Pancreas (tissue), 10 donors: Measurements from ENCODE around the gene KMT2D. TPM values are rescaled to one million over a fixed set of nuclear protein-coding genes. Genes with fewer than 3 reads are reported as not detected.
A peak's percentile ranks its signal among the peaks of the same experiment; 100 is the strongest.

Source experiments
- ATAC-seq, 4 donors: fragments of 200-7000 bp; cut with Tn5 transposase; one replicate each; pipeline versions ENCODE4 v1.8.0 to v1.9.1; 2020; ENCODE audit warnings: mild to moderate bottlenecking in 4 of 4, moderate library complexity in 4 of 4
- DNase-seq, 6 donors: peaks; one replicate each; pipeline ENCODE4 v3.0.0-alpha.2; 2020
- FAIRE-seq: peaks from 2 replicates; lab custom pipeline; 2012; peaks lifted over from hg19 to GRCh38; lab: Jason Lieb, UNC
- H3K27ac ChIP-seq, 4 donors: fragments of 200-600 bp; sonication (generic); 1 replicate in 3 of 4; 2 replicates in 1 of 4; pipeline versions ENCODE4 v1.5.0 to v1.8.0; 2020
- H3K27me3 ChIP-seq, 4 donors: fragments of 200-600 bp; one replicate each; pipeline ENCODE4 v1.8.0; 2021
- H3K36me3 ChIP-seq, 3 donors: fragments of 200-600 bp; sonication (generic) in 1 of 3; one replicate each; pipeline versions ENCODE4 v1.5.0 to v1.8.0; 2020 to 2021
- H3K4me1 ChIP-seq, 3 donors: fragments of 200-600 bp; one replicate each; pipeline ENCODE4 v1.8.0; 2021
- H3K4me3 ChIP-seq, 4 donors: fragments of 200-600 bp; sonication (generic) in 2 of 4; one replicate each; pipeline versions ENCODE4 v1.5.0 to v1.8.0; 2020 to 2021
- H3K9me3 ChIP-seq, 4 donors: fragments of 200-600 bp; one replicate each; pipeline ENCODE4 v1.8.0; 2021
- CTCF ChIP-seq, 4 donors: fragments of 200-600 bp; sonication (generic) in 3 of 4; IDR thresholded peaks; one replicate each; pipeline versions ENCODE4 v1.5.0 to v1.8.0; 2021; ENCODE audit warnings: antibody characterized with exemption in 4 of 4
- WGBS, 2 donors: extraction: QIAGEN DNeasy Blood & Tissue Kit; methylation state at CpG; one replicate each; pipeline ENCODE4 v1.1.7; 2013; 5-methylcytosine and 5-hydroxymethylcytosine counted together
- intact Hi-C, 3 donors: fragments of 100-400 bp; cut with DNase I; formaldehyde crosslinking; loops; one replicate each; pipeline versions ENCODE4 v1.11.1 to v1.14.2; 2022
- polyA plus RNA-seq, 2 donors: library from polyadenylated mRNA; stranded (reverse); fragments of 200-250 nt; gene quantifications; one replicate each; pipeline ENCODE4 v1.2.3, GENCODE V29; 2013
- total RNA-seq, 6 donors: library from RNA; stranded (reverse); fragmentation: NEBNext Ultra II Directional in 4 of 6; extraction: Animal tissue kit (Norgen Biotek cat#: 25700) in 4 of 6; gene quantifications; one replicate each; pipeline versions ENCODE4 v1.2.1 to v1.2.4, GENCODE V29; 2021 to 2023
- donor health status: healthy with polysubstance abuse.
- donor health status: DM: no; HTN: no; CAD: no; lungs with moderate emphysema.
- donor health status: DM: no; HTN: no; CAD: no.
- donor health status: control.
- donor health status: control.
- donor health status: Bipolar disorder and iron deficiency.
- donor health status: DM: yes; HTN: yes; CAD: no.
- donor health status: DM: no; HTN: no; CAD: no.
- donor health status: DM: no; HTN: no; CAD: no.
- donor health status: DM: yes; HTN: yes; CAD: no.

The KMT2D gene
- total and polyA plus RNA-seq, 8 donors = 20.0 to 79.3 (median 39.5) TPM

GRCh38 chr12:49094975-49095365, 34.4 kb upstream of the KMT2D start:
- TF ChIP-seq CTCF (IDR thresholded peaks at IDR 0.05) = no peak
- peaks cover 0 to 5% (median under 1%) of the 10 kb centered on the region in 3 donors for H3K36me3 ChIP-seq
- peaks cover 0 to 14% (median 2%) of the 10 kb centered on the region in 4 donors for H3K27me3 ChIP-seq
- H3K9me3 ChIP-seq = no peaks in the 10 kb centered on the region
- WGBS, 2 donors = 64 to 79% methylated on average over 2 of the region's 2 CpGs
- intact Hi-C loops = no loop called here
- FAIRE-seq = no peak
- H3K4me1 ChIP-seq = peaks cover 0 to 17% (median 2%) of the 10 kb centered on the region in 3 donors
- H3K27ac ChIP-seq = no peak overlapping the region
- DNase-seq = no peak
- no peak for ATAC-seq
- H3K4me3 ChIP-seq = no peak overlapping the region

- Histone ChIP-seq H3K27ac (no peak within 1 kb of the TSS), H3K27me3 (peaks cover 0 to 20% (median 2%) of the 10 kb centered on the region in 4 donors), H3K9me3 (no peaks in the 10 kb centered on the region), H3K4me1 (peaks cover 0 to 22% (median 6%) of the 10 kb centered on the region in 3 donors), H3K36me3 (no peaks in the 10 kb centered on the region), H3K4me3 (peak within 1 kb of the TSS in 1 of 4 donors; percentile 23)
- WGBS, 2 donors = 1 to 2% methylated on average over 38 to 49 of the region's 49 CpGs
- no peak for TF ChIP-seq CTCF (IDR thresholded peaks at IDR 0.05)
- intact Hi-C loops = no loop called here
- DNase-seq (peak in 3 of 6 donors; percentile 53 to 80 (median 62)), FAIRE-seq (no peak), ATAC-seq (peak in 3 of 4 donors; percentile 18 to 44 (median 35))
Observed at GRCh38 chr12:49094160-49094974, 33.8 kb upstream of the KMT2D start, which contains the start of gene DHH. Gene DHH (minus strand): TSS chr12:49094801. CDS start chr12:49094512, 289 bp downstream.

- Histone ChIP-seq H3K27me3 (peaks cover 0 to 26% (median 4%) of the 10 kb centered on the region in 4 donors), H3K9me3 (no peaks in the 10 kb centered on the region), H3K4me1 (peaks cover 0 to 22% (median 6%) of the 10 kb centered on the region in 3 donors), H3K27ac (no peak overlapping the region), H3K4me3 (no peak overlapping the region), H3K36me3 (no peaks in the 10 kb centered on the region)
- no peak for DNase-seq
- TF ChIP-seq CTCF (IDR thresholded peaks at IDR 0.05) = no peak
- FAIRE-seq = no peak
- no peak for ATAC-seq
- intact Hi-C loops = no loop called here
- WGBS, 2 donors = 11% methylated on average over 9 of the region's 9 CpGs
Observed at GRCh38 chr12:49093792-49094159, 33.2 kb upstream of the KMT2D start.

- no peak for FAIRE-seq
- intact Hi-C loops = no loop called here
- H3K36me3 ChIP-seq = no peaks in the 10 kb centered on the region
- no peaks in the 10 kb centered on the region for H3K9me3 ChIP-seq
- H3K4me1 ChIP-seq = peaks cover 0 to 22% (median 6%) of the 10 kb centered on the region in 3 donors
- peaks cover 0 to 28% (median 4%) of the 10 kb centered on the region in 4 donors for H3K27me3 ChIP-seq
- H3K27ac ChIP-seq = no peak overlapping the region
- ATAC-seq = no peak
- no peak for DNase-seq
- no peak for TF ChIP-seq CTCF (IDR thresholded peaks at IDR 0.05)
- H3K4me3 ChIP-seq = no peak overlapping the region
- WGBS, 2 donors = 38 to 46% methylated on average over 4 of the region's 4 CpGs
Observed at GRCh38 chr12:49092816-49093406, 32.3 kb upstream of the KMT2D start.
